Lower leg skin (tissue), 3 donors: ENCODE data around the gene CAPN5.

Source experiments
- CTCF ChIP-seq, 3 donors: fragments of 450-650 bp; IDR thresholded peaks; one replicate each; pipeline ENCODE4 v1.5.1; 2016; ENCODE audit warnings: antibody characterized with exemption in 3 of 3, mild to moderate bottlenecking in 3 of 3, moderate library complexity in 2 of 3
- POLR2A ChIP-seq, 2 donors: fragments of 450-650 bp; IDR thresholded peaks; one replicate each; pipeline ENCODE4 v1.6.1; 2016 to 2017; ENCODE audit warnings: antibody characterized with exemption in 2 of 2, mild to moderate bottlenecking in 1 of 2, moderate library complexity in 1 of 2

GRCh38 chr11:77090373-77091111 lies 23.8 kb downstream of the CAPN5 start:
- no peak for TF ChIP-seq CTCF (IDR thresholded peaks at IDR 0.05)
- TF ChIP-seq POLR2A (IDR thresholded peaks at IDR 0.05): no peak
